HepG2 (cell line): ENCODE results near the gene INHBB. TPM values are rescaled to one million over a fixed set of nuclear protein-coding genes. Genes with fewer than 3 reads are reported as not detected.

ENCODE experiments used
- AFF4 ChIP-seq: sonication (generic); formaldehyde crosslinking; IDR thresholded peaks from 2 replicates; pipeline ENCODE4 v1.4.0; 2020; ENCODE audit warnings: missing genetic modification reagents
- DDIT3 ChIP-seq: sonication (generic); formaldehyde crosslinking; IDR thresholded peaks from 2 replicates; pipeline ENCODE4 v1.4.0; 2020; ENCODE audit warnings: mild to moderate bottlenecking, missing genetic modification reagents
- ISL2 ChIP-seq: sonication (generic); formaldehyde crosslinking; IDR thresholded peaks from 2 replicates; pipeline ENCODE4 v1.5.0; 2020; ENCODE audit warnings: missing genetic modification reagents
- NFKBIZ ChIP-seq: IDR thresholded peaks from 2 replicates; pipeline ENCODE4 v1.6.1; 2018; ENCODE audit warnings: missing genetic modification reagents, missing compliant biosample characterization
- RELA ChIP-seq: sonication (generic); formaldehyde crosslinking; IDR thresholded peaks from 2 replicates; pipeline ENCODE4 v1.4.0; 2020; ENCODE audit warnings: missing genetic modification reagents
- RFX5 ChIP-seq: IDR thresholded peaks from 2 replicates; pipeline ENCODE4 v1.6.1; 2011; ENCODE audit warnings: low read depth, low read length, improper control_type of control experiment
- SOX13 ChIP-seq, 3 experiments: fragments of 450-650 bp in 1 of 3; sonication (generic) in 1 of 3; formaldehyde crosslinking in 1 of 3; IDR thresholded peaks in 2 of 3; conservative IDR thresholded peaks in 1 of 3; 2 replicates each; pipeline versions ENCODE4 v1.5.0 to v1.6.1; 2016 to 2020; ENCODE audit warnings: antibody characterized with exemption in 1 of 3, mild to moderate bottlenecking in 1 of 3, missing compliant biosample characterization in 1 of 3, missing genetic modification reagents in 1 of 3, moderate library complexity in 1 of 3
- SOX5 ChIP-seq: IDR thresholded peaks from 2 replicates; pipeline ENCODE4 v1.6.1; 2016; ENCODE audit warnings: borderline replicate concordance
- ZEB1 ChIP-seq: IDR thresholded peaks from 2 replicates; pipeline ENCODE4 v1.6.1; 2012; ENCODE audit warnings: mild to moderate bottlenecking, low read depth, inconsistent platforms; ENCODE audit not compliant: insufficient replicate concordance
- ZNF18 ChIP-seq: sonication (generic); formaldehyde crosslinking; IDR thresholded peaks from 2 replicates; pipeline ENCODE4 v1.8.0; 2022; ENCODE audit warnings: mild to moderate bottlenecking, missing genetic modification reagents; ENCODE audit not compliant: insufficient replicate concordance
- ZNF280D ChIP-seq: sonication (generic); formaldehyde crosslinking; IDR thresholded peaks from 2 replicates; pipeline ENCODE4 v1.5.1; 2020; ENCODE audit warnings: mild to moderate bottlenecking, missing genetic modification reagents
- ZNF503 ChIP-seq: sonication (generic); formaldehyde crosslinking; IDR thresholded peaks from 2 replicates; pipeline ENCODE4 v1.4.0; 2020; ENCODE audit warnings: missing genetic modification reagents
- ZNF839 ChIP-seq: sonication (generic); formaldehyde crosslinking; IDR thresholded peaks from 2 replicates; pipeline ENCODE4 v1.4.0; 2020; ENCODE audit warnings: missing genetic modification reagents, mild to moderate bottlenecking, borderline replicate concordance
- polyA plus RNA-seq, 8 experiments: library from polyadenylated mRNA; depleted of rRNA in 3 of 8; stranded (reverse) in 7 of 8; unstranded in 1 of 8; fragments of >200 nt; fragmentation: Illumina TruSeq in 4 of 8; extraction: Trizol in 4 of 8; gene quantifications; 2 replicates each; pipeline versions ENCODE4 v1.2.1 to v1.2.3, GENCODE V29; 2011 to 2016; ENCODE audit warnings: low read depth in 4 of 8, missing spikeins in 1 of 8, mixed read lengths in 1 of 8; ENCODE audit not compliant: insufficient read depth in 1 of 8
- total RNA-seq, 5 experiments: library from RNA; depleted of rRNA; stranded (reverse); fragments of >200 nt; fragmentation: Illumina TruSeq; extraction: Trizol; gene quantifications; 2 replicates each; pipeline ENCODE4 v1.2.3, GENCODE V29; 2016; ENCODE audit warnings: low read depth in 1 of 5

INHBB gene
- total and polyA plus RNA-seq, 2 of the 13 experiments (the other 11 are each of a cell fraction or from before 2014, with no cell fraction given), result 0.20 to 1.7 TPM

- TF ChIP-seq AFF4 (CRISPR knock-in tag), result no peak
- no peak for TF ChIP-seq ZEB1
- no peak for TF ChIP-seq DDIT3 (CRISPR knock-in tag)
- no peak for TF ChIP-seq ZNF18 (CRISPR knock-in tag)
- TF ChIP-seq RELA (CRISPR knock-in tag), result peak; percentile 88
- no peak for TF ChIP-seq ZNF839 (CRISPR knock-in tag)
- no peak for TF ChIP-seq RFX5
- no peak for TF ChIP-seq ZNF503
- TF ChIP-seq SOX13 (IDR thresholded peaks at IDR 0.05), result no peak
- TF ChIP-seq SOX13 (CRISPR knock-in tag; conservative IDR thresholded peaks at IDR 0.05 in 1 of 2, IDR thresholded peaks at IDR 0.05 in 1 of 2), result peak in 1 of 2 experiments; percentile 29; a peak in 1 of 4 replicates
- peak; percentile 67 for TF ChIP-seq ISL2 (CRISPR knock-in tag)
- TF ChIP-seq SOX5 (CRISPR knock-in tag), result 0 out of 2 replicates have a peak, but pooled peaks have one; percentile 30
- no peak for TF ChIP-seq NFKBIZ (CRISPR knock-in tag)
- TF ChIP-seq ZNF280D, result no peak
These were observed 2.4 kb upstream of the INHBB start (continued) for GRCh38 chr2:120343433-120344105.
